NCI-H1105 treated with DMSO at 0.1 percent for 48 hours (cell line): ENCODE results near the gene PCSK7.
"Not testable (repeated sequence)": the region's sequence is repeated elsewhere in the genome, so short reads cannot be mapped to it uniquely, and the experiment has no call there.

ENCODE experiments used
- DNase-seq: peaks from one replicate; lab custom pipeline; 2025; lab: John Stamatoyannopoulos, UW

Gene PCSK7, protein sequence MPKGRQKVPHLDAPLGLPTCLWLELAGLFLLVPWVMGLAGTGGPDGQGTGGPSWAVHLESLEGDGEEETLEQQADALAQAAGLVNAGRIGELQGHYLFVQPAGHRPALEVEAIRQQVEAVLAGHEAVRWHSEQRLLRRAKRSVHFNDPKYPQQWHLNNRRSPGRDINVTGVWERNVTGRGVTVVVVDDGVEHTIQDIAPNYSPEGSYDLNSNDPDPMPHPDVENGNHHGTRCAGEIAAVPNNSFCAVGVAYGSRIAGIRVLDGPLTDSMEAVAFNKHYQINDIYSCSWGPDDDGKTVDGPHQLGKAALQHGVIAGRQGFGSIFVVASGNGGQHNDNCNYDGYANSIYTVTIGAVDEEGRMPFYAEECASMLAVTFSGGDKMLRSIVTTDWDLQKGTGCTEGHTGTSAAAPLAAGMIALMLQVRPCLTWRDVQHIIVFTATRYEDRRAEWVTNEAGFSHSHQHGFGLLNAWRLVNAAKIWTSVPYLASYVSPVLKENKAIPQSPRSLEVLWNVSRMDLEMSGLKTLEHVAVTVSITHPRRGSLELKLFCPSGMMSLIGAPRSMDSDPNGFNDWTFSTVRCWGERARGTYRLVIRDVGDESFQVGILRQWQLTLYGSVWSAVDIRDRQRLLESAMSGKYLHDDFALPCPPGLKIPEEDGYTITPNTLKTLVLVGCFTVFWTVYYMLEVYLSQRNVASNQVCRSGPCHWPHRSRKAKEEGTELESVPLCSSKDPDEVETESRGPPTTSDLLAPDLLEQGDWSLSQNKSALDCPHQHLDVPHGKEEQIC

DNA sequence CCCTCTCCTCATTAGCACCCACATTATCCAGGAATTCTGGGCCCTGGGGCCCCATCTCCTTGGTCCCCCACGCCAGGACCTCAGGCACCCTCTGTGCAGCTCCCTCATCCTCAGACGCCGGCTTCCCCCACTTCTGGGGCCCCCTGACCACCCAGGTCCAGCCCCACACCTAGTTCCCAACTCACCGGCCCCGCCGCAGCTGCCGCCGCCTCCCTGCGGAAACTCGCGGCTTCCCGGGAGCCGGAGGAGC lies at the start of gene PCSK7:
Gene PCSK7 (minus strand): TSS at position 232 of the 250 bp plus-strand sequence. CDS start 2,229 bp downstream, outside the sequence.
- no peak for DNase-seq

DNA sequence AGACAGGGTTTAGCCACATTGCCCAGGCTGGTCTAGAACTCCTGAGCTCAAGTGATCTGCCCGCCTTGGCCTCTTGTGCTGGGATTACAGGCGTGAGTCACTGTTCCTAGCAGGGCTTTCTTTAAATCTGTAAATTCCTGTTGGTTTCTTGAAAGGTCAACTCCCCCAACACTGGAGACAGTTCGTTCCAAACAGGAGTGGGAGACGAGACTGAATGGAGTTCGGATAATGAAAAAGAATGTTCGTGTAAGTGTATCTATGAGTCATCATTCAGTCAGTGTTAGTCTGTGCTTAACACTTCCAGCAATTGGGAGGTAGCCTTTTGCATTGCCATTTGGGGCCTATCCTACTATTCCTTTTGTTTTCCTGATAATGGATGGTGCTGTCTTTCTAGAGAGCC lies 49.3 kb upstream of the PCSK7 start:
- DNase-seq = no peak

DNA sequence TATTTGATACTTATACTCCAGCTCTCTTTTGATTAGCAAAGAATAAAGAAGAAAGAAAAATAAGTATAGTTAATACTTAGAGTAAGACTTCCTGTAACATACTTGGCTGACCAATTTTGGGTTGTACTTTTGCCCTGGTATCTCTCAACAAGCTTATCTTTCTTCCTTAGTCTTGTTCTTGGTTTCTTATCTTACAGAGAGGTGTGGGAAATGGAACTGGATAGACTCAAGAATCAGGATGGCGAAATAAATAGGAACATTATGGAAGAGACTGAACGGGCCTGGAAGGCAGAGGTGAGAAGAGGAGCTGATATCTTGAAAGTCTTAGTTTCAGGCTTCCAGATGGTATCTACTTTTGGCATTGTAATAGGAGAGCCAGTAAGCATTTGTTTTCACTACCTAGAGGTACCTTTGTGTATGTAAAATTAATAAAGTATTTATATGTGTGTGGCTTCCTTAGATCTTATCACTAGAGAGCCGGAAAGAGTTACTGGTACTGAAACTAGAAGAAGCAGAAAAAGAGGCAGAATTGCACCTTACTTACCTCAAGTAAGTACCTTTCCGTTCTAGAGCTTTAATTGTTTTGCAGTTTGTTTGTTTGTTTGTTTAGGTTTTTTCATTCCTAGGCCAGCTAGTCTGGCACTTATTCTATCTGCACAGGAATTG lies 48.0 kb upstream of the PCSK7 start:
- no peak for DNase-seq

DNA sequence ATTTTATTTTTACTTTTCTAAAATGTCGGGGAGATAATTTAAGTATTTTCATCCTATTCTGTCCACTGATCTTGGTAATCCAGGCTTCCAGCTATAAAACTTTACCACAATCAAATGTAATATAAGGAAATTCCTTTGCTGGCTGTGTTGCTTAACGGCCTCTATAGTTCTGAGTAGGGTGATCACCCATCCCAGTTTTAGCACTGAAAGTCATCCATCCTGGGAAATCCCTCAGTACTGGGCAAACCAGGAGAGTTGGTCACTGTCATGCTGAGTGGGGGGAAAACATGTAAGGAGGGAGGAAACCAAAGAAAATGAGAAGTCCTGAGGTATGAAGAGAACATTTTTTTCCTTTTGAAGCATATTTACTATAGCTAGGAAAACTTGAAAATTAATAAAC lies 46.5 kb upstream of the PCSK7 start:
- no peak for DNase-seq

DNA sequence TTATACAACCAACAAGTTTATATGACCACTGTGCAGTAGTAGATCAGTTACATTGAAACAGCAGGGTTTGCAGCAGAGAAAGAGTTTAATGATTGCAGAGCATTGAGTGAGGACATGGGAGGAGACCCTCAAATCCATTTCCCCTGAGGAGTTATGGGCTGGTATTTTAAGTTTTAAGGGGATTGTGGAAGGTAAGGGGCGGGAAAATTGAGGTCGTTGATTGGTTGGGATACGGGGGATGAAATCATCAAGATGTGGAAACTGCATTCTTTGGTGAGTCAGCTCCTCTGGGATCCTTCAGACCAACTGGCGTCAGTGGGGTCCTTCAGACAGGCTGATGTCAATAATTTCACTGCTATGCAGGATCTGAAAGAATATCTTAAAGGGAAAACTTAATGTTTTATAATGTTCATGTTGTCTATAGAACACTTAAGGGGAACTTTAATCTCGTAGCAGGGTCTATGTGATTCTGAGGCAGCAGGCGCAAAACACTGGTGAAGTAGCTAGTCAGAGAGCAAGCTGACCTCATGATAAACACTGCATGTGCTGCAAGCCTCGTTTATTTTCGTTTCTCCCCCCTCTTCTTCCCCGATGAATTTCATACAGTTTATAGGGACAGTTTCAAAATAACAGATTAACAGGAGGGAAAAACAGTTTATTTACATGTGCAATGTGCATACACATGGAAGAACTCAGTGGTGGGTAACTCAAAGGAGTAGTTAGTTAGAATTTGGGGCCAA lies 41.8 kb upstream of the PCSK7 start:
- no peak for DNase-seq

DNA sequence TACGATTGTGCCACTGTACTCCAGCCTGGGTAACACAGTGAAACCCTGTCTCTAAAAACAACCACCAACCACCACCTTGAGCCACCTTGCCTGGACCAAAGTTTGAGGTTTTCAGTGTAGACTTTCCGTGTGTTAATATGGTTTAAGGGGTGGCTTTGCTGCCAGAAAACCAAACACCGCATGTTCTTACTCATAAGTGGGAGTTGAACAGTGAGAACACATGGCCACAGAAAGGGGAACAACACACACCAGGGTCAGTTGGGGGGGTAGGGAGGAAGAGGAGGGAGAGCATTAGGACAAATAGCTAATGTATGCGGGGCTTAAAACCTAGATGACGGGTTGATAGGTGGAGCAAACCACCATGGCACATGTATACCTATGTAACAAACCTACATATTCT lies 40.3 kb upstream of the PCSK7 start:
- DNase-seq = not testable (repeated sequence)

DNA sequence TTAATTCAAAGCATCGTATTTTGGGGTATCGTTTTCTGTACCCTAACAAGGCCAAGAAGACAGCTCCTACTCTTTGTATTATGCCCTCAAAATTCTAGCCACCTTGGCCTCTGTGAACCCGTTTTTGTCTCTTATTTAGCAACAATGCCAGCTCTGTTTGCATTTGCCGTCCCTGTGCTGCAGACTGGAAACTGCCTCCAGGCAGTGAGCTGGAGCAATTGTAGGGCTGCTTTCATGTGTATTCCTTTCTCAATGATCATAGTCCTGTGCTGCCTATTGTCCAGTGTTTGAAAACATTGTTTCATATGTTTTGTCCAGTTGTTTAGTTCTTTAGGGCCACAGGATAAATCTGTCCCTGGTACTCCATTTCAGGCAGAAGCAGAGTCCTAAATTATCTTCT lies 39.3 kb upstream of the PCSK7 start:
- no peak for DNase-seq

DNA sequence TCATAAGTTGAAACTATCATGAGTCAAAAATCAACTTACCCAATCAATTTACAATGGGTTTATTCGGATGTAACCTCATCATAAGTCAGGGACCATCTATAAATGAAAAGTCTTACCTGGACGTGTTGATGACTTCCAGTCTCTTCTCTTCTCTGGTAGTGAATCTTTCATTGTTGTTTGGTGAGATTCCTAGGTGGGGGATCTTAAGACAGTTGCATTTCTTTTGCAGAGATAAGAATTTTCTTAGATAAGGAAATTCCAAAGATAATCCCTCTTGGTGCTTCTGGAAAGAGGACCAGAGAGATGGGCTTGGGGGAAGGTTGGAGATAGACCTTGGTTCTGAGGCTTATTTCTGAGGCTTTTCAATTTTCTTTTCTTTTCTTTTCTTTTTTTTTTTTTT lies 38.0 kb upstream of the PCSK7 start:
- no peak for DNase-seq

DNA sequence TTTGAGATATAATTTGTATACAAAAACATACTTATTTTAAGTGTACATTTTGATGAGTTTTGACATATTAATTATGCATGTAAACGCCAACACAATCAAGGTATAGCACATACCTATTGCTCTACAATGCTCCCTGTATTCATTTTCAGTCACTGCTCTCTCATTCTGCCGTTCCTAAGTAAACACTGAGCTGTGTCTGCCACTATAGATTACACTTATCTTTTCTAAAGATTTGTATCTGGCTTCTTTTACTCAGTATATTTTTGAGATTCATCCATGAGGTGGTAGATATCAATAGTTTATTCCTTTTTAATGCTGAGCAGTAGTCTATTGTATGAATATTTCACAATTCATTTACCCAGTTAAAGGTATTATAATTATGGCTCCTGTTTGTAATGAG lies 33.9 kb upstream of the PCSK7 start:
- DNase-seq = no peak

DNA sequence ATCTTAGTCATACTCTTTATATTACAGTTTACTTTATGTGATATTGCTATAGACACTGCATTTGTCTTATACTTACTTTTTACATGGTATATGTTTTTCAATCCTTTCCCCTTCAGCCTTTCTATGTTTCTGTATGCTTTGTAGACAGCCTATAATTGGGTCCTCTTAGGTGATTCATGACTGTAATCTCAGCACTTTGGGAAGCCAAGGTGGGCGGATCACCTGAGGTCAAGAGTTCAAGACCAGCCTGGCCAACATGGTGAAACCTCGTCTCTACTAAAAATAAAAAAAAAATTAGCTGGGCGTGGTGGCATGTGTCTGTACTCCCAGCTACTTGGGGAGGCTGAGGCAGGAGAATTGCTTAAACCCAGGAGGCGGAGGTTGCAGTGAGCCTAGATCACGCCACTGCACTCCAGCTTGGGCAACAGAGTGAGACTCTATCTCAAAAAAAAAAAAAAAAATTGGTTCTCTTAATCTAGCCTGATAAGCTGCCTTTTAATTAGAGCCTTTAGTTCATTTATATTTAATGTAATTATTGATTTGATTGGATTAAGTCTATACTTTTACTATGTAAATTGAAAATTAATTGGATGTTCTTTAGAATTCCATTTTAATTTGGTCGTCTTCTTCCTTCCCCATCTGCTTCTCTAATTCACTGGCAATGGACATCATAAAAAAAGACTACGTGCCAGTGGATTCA lies 32.9 kb upstream of the PCSK7 start:
- not testable (repeated sequence) for DNase-seq

DNA sequence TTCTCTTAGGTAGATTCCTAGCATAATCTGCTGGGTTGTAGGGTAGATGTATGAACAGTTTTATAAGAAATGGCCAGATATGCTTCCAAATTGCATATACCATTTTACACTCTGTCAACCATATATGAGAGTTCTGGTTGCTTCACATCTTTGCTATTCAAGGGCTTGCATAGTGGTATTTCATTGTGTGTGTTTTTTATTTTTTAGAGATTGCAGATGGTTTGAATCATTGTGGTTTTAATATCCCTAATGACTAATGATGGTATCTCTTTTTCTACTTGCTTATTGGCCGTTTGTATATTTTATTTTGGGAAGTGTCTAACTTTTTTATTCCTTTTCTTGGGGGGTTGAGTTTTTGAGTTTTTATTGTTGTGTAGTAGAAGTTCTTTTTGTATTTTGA lies 27.5 kb upstream of the PCSK7 start:
- no peak for DNase-seq

DNA sequence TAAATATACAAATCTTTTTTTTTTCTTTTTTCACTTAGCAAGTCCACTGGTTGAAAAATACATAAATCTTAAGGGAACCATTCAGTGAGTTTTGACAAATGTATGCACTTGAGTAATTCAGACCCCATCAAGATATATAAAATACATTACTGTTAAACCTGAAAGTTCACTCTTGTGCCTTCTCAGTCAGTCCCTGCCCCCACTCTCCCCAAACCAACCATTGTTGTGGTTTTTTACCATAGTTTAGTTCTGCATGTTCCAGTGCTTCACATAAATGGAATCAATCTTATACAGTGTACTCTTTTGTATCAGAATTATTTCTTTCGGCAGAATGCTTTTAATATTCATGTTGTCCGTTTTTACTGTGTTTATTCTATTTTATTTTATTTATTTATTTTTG lies 26.7 kb upstream of the PCSK7 start:
- no peak for DNase-seq

DNA sequence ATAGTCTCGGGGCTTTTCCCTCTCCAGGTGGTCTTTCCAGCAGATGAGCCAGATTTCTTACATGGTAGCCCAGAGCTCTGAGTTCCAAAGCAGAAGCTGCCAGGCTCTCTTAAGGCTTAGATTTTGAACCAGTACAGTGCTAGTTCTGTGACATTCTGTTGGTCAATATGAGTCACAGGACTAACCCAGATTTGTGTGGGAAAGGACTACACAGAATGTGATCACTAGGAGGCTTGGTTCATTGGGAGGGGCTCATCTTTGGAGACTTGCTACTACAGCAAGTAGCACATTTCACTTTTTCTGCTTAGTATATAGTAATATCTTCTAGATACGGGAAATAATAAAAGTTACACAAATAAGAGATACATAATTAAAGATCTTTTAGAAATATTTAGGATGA lies 24.7 kb upstream of the PCSK7 start:
- DNase-seq = no peak

DNA sequence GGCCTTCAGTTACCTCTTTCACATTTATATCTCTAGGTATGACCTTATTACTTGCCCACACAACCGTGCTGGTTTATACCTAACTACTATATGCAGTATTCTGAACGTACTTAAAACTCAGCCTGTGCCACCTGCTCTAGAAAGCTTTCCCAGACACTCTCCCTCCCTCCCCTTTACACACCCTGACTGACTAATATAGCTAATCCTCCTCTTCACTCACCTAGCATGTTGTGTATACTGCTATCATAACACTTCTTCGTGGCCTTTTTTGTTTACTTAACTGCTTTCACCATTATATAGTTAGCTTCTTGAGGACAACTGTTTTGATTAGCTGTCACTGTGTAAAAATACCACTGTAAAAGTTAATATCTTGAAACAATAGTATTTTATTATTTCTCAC lies 24.1 kb upstream of the PCSK7 start:
- DNase-seq = no peak

DNA sequence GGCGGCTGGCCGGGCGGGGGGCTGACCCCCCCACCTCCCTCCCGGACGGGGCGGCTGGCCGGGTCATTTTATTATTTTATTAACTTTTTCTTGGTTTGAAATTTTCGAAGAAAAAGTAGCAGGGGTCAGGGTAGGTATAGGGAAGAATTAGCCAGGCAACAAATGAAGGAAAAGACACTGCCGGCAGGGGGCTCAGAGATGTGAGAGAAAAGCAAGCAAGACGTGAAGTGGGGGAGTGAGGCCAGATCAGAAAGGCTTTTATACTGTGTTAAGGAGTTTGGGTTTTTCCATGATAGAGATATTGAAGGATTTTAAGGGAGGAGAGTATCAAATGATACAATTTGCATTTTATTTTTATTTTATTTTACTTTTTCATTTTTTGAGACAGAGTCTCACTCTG lies 19.6 kb upstream of the PCSK7 start:
- DNase-seq = no peak

DNA sequence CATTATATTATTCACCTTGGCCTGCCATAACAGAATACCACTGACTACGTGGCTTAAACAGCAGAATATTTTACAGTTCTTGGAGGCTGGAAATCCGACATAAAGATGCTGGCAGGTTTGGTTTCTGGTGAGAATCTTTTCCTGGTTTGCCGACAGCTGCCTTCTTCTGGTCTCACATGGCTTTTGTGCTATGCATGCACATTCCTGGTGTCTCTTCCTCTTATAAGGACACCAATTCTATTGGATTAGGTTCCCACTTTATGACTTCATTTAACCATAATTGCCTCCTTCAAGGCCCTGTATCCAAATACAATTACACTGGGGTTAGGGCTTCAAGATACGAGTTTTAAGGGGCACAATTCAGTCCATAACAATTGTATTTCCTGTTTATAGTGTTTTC lies 17.7 kb upstream of the PCSK7 start:
- DNase-seq = no peak

DNA sequence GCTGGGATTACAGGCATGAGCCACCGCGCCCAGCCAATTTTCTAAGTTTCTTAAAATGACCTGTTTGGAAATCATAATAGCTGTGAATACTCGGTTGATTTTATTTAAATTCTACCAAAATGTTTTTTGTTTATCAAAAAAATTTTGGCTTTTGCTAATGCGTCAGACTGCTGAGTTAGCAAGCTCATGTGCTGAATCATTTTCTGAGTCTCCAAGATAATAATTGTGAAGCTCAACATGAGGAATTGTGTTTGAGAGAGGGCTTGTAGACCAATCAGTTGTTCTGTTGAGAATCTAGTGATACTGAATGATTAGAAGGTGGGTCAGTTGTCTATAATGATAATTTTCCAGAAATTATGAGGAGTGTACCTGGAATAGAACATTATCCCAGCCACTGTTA lies 16.5 kb upstream of the PCSK7 start:
- no peak for DNase-seq

DNA sequence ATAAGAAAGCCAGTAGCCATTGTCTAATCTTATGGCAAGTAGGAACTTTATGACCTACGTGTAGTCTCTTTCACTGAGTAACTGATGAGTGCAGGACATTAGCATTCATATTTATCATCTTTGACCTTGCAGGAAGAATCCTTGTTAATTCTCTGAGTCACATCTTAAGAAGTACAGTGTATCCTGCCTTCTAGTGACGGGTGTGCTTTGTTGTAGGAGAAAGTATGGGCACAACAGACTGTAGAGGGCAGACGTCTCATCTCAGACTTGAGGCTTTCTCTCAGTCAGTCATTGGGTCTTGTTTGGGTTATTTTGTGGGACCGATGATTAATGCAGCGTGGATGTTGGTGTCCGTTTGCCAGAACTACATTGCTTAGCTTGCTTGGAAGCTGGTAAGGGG lies 7.4 kb upstream of the PCSK7 start:
- no peak for DNase-seq

DNA sequence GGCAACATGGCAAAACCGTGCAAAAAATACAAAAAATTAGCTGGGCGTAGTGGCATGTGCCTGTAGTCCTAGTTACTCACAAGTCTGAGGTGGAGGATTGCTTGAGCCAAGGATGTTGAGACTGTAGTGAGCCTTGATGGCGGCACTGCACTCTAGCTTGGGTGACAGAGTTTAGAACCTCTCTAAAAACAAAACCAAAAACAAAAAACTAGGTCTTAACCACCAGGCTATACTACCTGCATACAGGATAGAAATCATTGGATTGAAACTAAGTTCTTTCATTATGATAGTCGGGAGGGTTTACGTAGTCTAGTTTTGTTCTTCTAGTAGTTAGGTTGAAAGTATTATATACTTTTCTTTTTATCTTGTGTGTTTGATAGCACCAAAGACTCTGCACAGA lies 6.3 kb upstream of the PCSK7 start:
- no peak for DNase-seq

DNA sequence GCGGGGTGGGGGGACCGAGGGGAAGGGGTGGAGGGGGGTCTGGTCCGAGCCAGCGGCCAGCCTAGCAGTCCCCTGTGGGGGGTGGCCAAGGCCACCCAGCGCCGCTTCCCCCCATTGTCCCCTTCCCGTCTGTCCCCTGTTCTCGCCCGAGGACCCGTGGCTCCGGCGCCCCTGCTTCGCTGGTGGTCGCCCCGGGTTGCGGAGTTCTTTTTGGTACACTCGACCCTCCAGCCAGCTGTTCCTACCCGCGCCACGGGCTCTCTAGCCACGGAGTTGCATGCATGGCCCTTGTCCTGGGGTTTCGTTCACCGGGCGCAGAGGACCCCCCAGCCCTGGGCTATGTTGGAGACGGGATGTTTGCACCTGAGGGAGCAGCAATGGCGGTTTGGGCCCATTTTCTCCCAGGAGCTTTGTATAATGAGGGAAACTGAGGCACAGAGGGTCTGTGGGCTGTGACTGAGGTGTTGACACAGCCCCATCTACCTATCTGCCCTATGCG lies 1.1 kb upstream of the PCSK7 start:
- no peak for DNase-seq

DNA sequence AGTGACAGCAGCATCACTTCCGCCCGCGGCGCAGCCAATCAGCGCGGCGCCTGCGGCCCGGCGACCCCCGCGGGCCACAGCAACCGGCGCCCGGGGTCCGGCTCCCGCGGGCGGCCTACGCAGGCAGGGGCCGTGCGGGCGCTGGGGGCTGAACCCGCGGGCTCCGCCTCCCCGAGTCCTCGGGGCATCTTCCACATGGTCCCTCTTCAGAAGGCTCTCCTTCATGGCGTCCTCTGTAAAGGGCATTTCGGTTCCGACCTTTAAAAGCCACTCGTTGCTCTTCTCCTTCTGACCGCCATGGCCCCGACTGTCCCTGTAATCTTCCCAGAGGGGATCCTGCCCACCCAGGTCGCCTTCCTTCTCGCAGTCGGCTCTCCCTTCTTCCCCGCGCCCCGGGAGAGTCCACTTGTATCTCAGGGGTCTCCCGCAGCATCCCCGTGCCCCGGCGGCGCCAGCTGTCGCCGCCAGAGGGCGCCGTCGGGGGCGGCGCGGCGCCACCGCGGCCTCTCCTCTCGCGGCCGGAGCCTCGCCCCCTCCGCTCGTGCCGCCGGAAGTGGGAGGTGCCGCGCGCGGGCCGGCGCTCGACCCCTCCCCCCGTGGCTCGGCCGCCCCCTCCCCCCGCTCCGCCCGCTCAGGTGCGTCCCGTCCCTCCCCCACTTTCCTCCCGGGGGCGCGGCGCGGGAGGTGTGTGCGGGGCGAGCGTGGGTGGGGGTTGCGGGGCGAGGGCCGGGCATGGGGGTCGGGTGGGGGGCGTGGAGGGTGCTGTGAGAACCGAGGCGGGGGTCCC lies 412 bp upstream of the PCSK7 start, which contains the start of gene RNF214:
Gene RNF214 (plus strand): TSS at position 580 of the 787 bp plus-strand sequence. CDS start 1,602 bp downstream, outside the sequence.
- peak; percentile 66 for DNase-seq
